ENCODE data around the gene CC2D1A. TPM values are rescaled to one million over a fixed set of nuclear protein-coding genes. Genes with fewer than 3 reads are reported as not detected.

Gene CC2D1A
- total RNA-seq, 1 experiment from 2014 or later: 13.5 TPM

GRCh38 chr19:13937479-13938300, 31.7 kb downstream of the CC2D1A start:
- peak; percentile 61 for DNase-seq (ENCODE audit: low spot score)

DNA sequence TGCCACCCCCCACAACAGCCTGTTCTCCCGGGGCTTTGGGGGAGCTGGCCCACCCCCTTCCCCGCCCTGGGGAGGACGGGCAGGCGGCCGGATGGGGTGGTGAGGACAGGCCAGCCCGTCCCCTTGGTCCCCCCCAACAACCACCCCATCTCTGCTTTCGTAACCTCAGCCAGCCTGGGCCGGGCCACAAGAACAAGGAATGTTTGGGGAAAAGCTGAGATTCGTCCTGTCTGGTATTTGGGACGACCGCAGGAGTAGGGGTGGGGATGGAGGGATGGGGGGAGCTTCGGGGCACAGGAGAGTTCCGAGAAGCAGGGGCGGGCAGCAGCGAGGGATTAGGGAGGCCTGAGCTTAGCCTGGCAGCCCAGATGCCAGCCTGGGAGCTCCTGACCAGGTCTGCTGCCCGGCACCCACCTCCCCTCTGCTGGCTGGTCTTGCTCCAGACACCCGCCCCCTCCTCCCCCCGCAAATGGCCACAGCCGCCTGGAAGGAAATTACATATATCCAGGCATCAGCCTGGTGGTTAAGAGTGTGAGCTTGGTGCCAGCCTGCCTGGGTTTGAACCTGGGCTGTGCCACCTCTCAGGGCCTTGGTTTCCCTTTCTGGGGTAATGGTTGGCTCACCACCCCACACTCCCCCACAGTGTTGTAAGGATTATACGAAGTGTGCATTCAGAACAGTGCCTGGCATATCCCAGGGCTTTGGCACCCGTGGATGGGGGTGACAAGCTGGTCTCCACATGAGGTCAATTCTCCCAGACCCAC, 32.5 kb downstream of the CC2D1A start, which contains the start of gene PODNL1:
PODNL1 (minus strand) TSS at position 117 of the 764 bp plus-strand sequence. CDS start 236 bp downstream, outside the sequence.
- peak; percentile 96 for DNase-seq (ENCODE audit: low spot score)

GRCh38 chr19:13942023-13942684, 36.2 kb downstream of the CC2D1A start:
- DNase-seq (ENCODE audit: low spot score): no peak

DNA sequence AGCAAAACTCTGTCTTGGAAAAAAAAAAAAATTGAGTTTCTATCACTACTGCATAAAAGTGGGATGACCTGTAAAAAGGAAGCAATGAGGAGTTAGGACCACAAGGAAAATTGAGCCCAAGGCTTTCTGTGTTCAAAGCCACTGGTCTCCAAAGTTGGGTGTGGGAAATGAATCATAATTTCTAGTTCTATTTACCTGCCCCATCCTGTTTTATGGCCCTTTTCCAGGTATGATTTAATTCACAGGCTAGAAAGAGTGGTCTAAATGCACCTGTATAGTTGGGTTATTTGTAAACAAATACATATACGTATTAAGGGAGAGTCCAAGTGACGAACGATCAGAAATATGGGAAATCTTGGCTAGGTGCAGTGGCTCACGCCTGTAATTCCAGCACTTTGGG, 40.4 kb downstream of the CC2D1A start:
- no peak for DNase-seq (ENCODE audit: low spot score)

- DNase-seq (ENCODE audit: low spot score): no peak
Measured at GRCh38 chr19:13951043-13951442, 45.0 kb downstream of the CC2D1A start.

GRCh38 chr19:13951799-13952153, 45.8 kb downstream of the CC2D1A start:
- DNase-seq (ENCODE audit: low spot score): no peak

- DNase-seq (ENCODE audit: low spot score): peak; percentile 100
Measured at GRCh38 chr19:13952154-13952930, 46.3 kb downstream of the CC2D1A start, which contains the start of gene DCAF15. Gene DCAF15, plus strand, starts transcription at chr19:13952509. Its CDS starts 4 bp downstream, at chr19:13952513.

- no peak for DNase-seq (ENCODE audit: low spot score)
Measured at GRCh38 chr19:13952931-13953531, 47.0 kb downstream of the CC2D1A start.

GRCh38 chr19:13954185-13954584, 48.2 kb downstream of the CC2D1A start:
- DNase-seq (ENCODE audit: low spot score): no peak

GRCh38 chr19:13955662-13956364, 49.8 kb downstream of the CC2D1A start:
- DNase-seq (ENCODE audit: low spot score): no peak

- no peak for DNase-seq (ENCODE audit: low spot score)
Measured at GRCh38 chr19:13956365-13956744, 50.4 kb downstream of the CC2D1A start.

DNA sequence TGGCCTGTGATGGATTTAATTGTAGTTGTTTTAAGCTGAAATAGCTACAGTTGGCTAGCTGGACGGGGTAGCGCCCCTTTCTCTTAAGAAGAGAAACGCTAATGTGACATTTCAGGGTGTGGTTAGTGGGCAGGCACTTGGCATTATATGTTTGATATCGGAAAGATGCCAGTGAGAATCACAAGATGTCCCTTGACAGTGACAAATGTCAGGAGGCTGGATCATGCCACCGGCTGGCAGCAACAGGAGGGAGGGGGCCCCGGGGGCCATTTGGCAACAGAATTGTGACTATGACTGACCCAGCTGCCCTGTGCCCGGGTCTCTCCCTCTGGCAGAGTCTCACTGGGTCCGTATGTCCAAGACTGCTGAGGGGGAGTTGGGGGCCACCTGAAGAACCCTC, 51.0 kb downstream of the CC2D1A start:
- no peak for DNase-seq (ENCODE audit: low spot score)

GRCh38 chr19:13958043-13958442, 52.0 kb downstream of the CC2D1A start:
- no peak for DNase-seq (ENCODE audit: low spot score)

DNA sequence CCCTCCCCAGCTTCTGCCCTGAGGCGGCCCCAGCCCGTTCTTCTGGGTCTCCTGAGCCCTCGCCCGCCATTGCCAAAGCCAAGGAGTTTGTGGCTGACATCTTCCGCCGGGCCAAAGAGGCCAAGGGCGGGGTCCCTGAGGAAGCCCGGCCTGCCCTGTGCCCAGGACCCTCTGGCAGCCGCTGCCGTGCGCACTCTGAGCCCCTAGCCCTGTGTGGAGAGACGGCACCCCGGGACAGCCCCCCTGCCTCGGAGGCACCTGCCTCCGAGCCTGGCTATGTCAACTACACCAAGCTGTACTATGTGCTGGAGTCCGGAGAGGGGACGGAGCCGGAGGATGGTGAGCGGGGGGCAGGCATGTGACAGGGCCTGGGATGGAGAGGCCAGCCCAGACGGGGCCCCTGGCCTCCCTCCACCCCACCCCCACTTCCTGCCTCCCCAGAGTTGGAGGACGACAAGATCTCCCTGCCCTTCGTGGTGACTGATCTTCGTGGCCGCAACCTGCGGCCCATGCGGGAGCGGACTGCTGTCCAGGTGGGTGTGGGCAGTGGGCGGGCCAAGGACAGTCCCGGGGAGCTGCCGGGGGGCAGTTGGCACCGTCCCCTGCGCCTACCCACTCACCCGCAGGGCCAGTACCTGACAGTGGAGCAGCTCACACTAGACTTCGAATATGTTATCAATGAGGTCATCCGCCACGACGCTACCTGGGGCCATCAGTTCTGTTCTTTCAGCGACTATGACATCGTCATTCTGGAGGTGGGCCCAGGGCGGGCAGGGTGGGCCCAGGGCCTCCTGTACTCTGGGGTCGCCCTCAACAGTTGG, 53.4 kb downstream of the CC2D1A start:
- no peak for DNase-seq (ENCODE audit: low spot score)

DNA sequence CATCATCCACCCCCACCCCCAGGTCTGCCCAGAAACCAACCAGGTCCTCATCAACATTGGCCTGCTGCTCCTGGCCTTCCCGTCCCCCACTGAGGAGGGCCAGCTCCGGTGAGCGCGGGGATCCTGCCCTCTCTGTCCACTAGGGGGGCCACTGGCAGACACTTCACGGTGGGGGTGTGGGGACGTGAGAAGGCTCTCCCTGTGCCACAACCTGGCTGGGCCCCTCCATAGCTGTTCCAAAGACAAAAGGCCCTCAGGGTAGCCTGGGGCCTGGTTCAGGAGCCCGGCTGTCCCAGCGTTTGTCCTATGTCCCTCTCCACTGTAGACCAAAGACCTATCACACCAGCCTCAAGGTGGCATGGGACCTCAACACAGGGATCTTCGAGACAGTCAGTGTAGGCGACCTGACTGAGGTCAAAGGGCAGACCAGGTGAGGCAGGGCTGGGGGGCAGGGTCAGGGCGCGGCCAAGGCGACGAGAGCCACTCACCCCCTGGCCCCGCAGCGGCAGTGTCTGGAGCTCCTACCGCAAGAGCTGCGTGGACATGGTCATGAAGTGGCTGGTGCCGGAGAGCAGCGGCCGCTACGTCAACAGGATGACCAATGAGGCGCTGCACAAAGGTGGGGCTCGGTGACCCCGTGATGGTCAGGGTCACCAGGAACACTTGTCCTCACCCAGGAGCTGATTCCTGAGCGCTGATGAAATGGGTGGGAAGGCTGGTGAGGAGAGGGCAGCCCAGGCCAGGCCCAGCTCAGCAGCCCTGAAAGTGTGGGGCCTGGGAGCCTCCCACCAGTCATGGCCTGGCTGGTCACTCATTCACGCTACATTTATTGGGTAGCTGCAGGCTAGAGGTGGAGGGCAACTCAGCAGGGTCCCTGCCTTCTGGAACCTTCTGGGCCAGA, 54.2 kb downstream of the CC2D1A start:
- no peak for DNase-seq (ENCODE audit: low spot score)

DNA sequence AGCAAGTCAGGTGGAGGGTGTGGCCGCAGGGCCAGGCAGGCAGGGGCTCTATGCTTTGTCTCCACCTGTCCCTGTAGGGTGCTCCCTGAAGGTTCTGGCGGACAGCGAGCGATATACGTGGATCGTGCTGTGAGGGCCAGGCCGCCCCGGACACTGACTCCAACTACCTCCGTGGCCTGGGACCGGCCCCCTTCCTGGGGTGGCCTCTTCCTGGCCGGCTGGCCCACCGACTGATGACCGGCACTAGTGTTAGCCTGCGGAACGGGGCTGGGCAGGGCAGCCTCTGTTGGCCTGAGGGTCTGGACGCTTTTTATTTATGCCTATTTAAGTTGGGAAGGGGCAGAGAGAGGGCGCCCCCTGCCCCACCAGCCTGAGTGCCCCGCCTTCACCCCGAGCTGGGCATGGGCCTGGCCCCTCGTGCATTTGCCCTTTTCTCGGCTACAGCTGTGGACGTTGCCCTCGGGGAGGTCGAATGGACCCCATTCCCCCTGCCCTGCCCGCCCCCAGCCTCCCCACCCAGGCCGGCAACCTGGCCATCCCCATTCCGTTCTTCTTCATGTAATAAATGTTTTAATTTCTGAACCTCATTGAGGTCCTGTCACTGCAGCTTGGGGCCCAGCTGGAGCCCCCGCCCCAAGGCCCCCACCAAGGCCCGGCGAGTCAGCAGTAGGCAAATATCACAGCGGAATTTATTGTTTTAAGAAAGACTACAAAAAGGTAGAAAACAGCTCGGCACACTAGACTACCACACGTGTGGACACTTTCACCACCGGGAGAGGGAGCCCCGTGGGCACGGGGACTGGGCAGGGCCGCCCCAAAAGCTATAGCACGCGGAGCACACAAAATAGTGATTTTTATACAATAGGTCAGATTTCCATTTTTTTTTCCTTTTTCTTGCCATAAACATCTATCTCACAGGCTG, 55.1 kb downstream of the CC2D1A start:
- no peak for DNase-seq (ENCODE audit: low spot score)
